NCI-H2227 (cell line): ENCODE measurements around the gene TMEM80.
"Not testable (repeated sequence)": the region's sequence is repeated elsewhere in the genome, so short reads cannot be mapped to it uniquely, and the experiment has no call there.

Experiments
- DNase-seq: peaks from one replicate; lab custom pipeline; 2025; ENCODE audit not compliant: unreplicated experiment; lab: John Stamatoyannopoulos, UW

The TMEM80 gene

DNA sequence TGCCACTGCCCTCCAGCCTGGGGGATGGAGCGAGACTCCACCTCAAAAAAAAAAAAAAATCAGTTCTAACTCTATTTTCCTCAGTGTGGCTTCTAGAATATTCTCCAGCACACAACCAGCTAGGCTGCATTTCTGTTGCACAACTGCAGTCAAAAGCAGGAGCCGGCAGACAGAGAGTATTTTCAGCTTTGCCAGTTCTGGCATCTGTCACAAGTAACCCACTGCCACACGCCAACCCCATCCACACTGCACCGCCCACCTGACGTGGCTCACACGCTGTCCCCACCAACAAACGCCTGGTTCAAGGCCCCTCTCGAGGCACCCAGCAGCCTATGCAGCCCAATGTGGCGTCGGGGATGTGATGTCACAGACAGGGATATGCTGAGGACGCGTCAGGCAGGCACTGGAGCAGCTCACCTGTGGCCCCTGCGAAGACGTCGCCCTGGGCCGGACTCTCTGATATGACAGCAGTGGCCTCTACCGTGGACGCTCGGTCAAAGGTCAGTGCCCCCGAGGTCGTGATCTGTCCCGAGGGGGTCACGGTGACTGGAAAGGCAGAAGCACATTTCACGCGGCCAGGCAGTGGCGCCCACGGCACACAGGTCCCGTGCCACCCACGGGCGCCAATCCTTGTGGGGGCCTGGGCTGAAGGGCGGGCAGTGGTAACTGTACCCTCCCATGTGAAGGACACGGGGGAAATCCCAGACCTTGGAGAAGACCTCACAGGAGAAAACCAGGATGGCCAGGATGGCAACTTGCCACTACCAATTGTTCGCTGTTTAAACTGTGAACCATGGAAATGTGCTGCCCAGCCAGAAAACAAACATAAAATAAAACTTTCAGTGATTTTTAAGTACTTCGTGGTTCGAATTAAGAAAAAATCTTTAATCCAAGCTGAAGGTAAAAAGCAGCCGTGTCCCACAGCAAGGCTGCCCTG lies 16.1 kb upstream of the TMEM80 start:
- DNase-seq, result no peak

DNA sequence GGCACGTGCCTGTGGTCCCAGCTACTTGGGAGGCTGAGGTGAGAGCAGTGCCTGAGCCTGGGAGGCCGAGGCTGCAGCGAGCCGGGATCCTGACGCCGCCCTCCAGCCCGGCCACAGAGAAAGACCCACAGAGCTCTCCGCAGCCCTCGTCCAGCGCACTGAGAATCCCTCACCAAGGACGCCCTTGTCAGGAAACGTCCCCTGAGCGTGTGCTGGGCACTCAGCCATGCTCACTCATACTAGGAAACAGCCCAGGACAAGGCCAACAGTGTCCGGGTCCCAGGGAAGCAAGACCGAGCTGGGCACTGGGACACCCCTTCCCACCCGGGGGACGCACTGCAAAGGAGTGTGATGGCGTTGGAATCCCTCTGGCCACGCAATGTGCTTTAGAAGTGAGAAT lies 15.1 kb upstream of the TMEM80 start:
- DNase-seq, result no peak

DNA sequence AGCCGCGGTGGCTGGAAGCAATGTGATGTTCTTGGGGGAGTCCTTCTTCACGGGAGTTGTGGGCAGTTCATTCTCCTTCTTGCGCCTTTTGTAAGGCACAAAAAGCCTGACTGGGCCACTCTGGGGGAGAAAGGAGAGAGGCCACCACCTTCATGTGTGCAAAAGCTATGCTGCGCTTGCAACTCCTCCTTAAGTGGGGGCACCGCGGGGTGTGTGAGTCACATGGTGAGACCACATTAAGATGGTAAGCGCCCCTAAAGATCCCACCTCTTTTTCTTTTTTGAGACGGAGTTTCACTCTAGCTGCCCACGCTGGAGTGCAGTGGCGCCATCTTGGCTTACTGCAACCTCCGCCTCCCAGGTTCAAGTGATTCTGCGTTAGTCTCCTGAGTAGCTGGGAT lies 14.6 kb upstream of the TMEM80 start:
- DNase-seq, result peak; percentile 32

- DNase-seq, result no peak
These were observed 9.0 kb upstream of the TMEM80 start for GRCh38 chr11:686451-687243.

- no peak for DNase-seq
These were observed 7.9 kb upstream of the TMEM80 start for GRCh38 chr11:687751-688150.

DNA sequence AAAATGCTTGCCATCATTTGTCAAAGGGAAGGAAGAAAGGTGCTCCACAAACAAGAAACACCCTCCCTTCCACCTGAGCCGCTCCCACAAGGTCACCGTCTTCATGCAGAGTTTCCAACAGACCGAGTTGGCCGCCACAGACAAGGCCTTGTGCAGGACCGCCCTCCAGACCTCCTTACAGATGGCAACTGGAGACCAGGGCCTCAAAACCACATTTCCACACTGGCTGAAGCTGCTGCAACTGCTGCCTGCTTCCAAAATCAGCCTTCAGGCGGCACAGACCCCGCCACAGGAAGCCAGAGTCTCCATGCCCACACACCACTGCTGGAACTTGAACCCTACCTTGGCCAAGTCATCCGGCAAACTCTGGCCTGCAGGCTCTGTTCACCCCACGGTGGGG lies 6.9 kb upstream of the TMEM80 start:
- DNase-seq, result no peak

- DNase-seq, result no peak
These were observed 6.0 kb upstream of the TMEM80 start for GRCh38 chr11:689625-690024.

DNA sequence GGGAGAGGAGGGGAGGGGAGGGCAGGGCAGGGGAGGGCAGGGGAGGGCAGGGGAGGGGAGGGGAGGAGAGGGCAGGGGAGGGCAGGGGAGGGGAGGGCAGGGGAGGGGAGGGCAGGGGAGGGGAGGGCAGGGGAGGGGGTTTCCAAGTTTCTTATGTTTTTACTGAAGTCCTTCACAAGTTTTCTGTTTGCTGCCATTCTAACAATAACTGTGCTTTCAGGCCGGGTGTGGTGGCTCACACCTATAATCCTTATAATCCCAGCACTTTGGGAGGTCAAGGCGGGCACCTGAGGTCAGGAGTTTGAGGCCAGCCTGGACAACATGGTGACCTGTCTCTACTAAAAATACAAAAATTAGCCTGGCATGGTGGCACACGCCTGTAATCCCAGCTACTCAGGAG lies 5.4 kb upstream of the TMEM80 start:
- DNase-seq, result not testable (repeated sequence)

GRCh38 chr11:690738-691633 lies 4.6 kb upstream of the TMEM80 start:
- no peak for DNase-seq

DNA sequence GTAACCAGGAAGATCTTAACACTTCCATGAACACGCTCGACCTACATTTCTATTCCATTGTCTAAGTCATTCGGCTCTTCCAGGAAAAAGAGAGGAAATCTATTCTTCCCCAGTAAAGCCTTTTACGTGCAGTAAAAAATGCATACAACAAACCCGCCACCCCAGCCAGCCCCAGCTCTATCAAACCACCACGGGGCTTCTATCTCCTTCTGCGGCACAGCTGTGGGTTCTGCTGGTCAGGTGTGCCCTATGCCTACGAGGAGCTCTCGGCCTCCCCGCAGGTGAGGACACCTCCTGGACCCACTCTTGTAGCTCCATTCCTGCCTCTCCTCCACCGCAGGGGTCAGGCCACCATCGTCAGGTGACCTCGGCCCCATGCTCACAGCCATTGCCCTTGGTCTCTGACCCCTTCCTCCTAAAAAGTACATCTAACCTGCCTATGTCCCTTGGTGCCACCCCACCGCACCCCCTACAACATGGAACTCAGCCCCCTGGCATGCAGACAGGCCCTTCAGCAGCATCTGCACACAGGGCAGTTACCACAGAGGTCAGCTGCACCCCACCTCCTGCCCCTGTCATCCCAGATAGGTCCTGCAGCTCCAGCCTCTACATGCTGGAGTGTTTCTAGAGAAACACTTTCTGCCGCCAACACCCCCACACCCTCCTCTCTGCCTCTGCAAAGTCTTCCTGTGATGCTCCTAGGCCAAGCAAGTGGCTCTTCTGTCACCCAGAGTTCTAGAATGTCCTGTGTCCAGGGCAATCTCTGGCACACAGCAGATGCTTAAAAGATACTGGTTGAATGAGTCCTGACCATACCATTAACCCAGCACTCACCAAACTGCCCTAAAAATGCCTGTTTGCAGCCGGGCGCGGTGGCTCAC lies 3.7 kb upstream of the TMEM80 start:
- DNase-seq, result no peak

DNA sequence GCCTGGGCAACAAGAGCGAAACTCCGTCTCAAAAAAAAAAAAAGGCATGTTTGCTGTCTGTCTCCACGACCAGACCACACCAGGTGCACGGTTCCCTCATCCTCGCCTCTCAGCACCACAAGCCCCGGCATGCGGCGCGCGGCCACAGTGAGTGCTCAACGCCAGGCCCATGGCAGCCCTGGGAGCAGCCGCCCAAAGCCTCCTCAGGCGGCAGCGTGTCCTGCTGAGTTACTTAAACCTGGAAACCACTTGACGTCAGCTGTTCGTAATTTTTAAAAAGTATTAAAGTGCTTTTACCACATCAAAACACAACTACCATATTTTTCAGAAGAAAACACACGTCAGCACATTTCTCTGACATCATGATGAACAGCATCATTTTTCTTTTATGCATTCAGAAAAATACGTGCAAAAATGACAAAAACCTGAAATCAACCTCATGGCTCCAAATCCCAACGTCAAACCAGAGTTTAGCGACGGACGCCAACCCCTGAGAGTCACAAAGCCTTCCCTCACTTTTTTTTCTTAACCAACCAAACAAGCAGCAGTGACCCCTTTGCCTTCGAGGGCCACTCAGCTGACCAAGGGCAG lies 2.7 kb upstream of the TMEM80 start:
- no peak for DNase-seq

GRCh38 chr11:693415-693831 lies 2.2 kb upstream of the TMEM80 start:
- peak; percentile 48 for DNase-seq

DNA sequence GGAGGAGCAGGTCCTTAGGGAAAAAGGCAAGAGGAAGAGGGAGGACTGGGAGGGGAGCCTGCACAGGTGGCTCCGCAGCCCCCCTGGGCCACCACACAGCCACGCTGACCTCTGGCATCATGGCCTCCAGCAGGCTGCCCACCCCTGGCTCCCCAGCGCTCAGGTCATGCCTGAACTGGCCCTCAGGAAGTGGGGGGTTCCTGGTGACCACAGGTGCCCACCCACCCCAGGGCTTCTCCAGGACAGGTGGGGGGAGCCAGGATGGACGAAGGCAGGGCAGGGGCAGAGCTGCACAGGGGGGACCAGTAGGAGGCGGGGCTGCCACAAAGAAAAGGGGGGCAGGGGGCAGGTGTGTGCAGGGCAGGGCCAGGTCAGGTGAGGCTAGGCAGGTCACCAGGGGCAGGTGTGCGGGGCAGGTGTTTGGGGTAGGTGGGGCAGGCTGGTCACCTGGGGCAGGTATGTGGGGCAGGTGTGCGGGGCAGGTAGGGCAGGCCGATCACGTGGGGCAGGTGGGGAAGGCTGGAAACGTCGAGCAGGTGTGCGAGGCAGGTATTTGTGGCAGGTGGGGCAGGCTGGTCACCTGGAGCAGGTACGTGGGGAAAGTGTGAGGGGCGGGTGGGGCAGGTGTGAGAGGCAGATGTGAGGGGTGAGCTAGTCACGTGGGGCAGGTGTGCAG lies 1.6 kb upstream of the TMEM80 start:
- no peak for DNase-seq

GRCh38 chr11:694563-695287 lies 891 bp upstream of the TMEM80 start, which contains the start of gene DEAF1:
Gene DEAF1, minus strand, starts transcription at chr11:695222. Its CDS starts 175 bp downstream, at chr11:695047.
- peak; percentile 100 for DNase-seq

- DNase-seq, result no peak
These were observed 403 bp upstream of the TMEM80 start for GRCh38 chr11:695288-695537.

GRCh38 chr11:696955-697491 lies 1.4 kb downstream of the TMEM80 start:
- no peak for DNase-seq

DNA sequence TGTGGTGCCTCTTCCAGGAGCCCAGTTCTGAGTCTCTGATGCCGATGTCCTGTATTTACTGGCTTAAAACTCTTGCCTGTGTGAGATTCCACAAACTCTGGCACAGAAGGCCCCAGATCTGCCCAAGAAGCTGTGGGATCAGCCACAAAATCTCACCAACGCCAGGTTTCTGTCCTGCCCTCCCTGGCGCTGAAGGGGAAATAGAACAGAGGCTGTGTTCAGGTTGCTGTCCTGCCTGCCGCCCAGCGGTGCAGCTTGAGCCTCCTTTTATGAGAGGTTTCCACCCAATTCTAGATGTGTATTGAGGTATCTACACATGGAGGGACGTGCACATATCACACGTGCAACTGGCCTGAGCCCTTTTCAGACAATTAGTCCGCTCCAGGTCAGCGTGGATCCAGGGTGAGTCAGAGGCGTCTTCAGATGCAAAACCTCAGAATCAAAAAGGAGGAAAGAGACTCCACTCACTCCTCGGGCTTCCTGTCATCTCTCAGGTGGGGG lies 2.2 kb downstream of the TMEM80 start:
- peak; percentile 34 for DNase-seq

GRCh38 chr11:698493-699115 lies 3.0 kb downstream of the TMEM80 start:
- DNase-seq, result no peak
